ENCODE measurements around the gene TOP2B. TPM values are rescaled to one million over a fixed set of nuclear protein-coding genes. Genes with fewer than 3 reads are reported as not detected.

The TOP2B gene
- total and polyA plus RNA-seq, 9 of the 15 experiments (the other 6 are each of a cell fraction or from before 2014, with no cell fraction given): 45.3 to 186 (median 134) TPM

- TF ChIP-seq XRCC4 (IDR thresholded peaks at IDR 0.05; ENCODE audit: extremely low read depth, insufficient read depth, insufficient read length) (no peak), KLF10 (CRISPR knock-in tag; IDR thresholded peaks at IDR 0.05) (no peak), ZBED1 (IDR thresholded peaks at IDR 0.05) (no peak), DDX20 (tag; IDR thresholded peaks at IDR 0.05; ENCODE audit: low read depth) (no peak), ZBTB17 (CRISPR knock-in tag; IDR thresholded peaks at IDR 0.05) (no peak), DACH1 (IDR thresholded peaks at IDR 0.05; ENCODE audit: partially characterized antibody) (no peak), GABPA (tag; conservative IDR thresholded peaks at IDR 0.05; ENCODE audit: low read depth) (no peak), ZNF253 (CRISPR knock-in tag; conservative IDR thresholded peaks at IDR 0.05) (no peak), ZNF592 (IDR thresholded peaks at IDR 0.05) (no peak), CBX3 (IDR thresholded peaks at IDR 0.05; ENCODE audit: borderline replicate concordance in 1 of 2, low read length in 2 of 2) (no peak; a peak in 1 of 3 replicates), ZFP91 (CRISPR knock-in tag; IDR thresholded peaks at IDR 0.05) (no peak), NFE2L1 (tag; IDR thresholded peaks at IDR 0.05; ENCODE audit: borderline replicate concordance, low read depth) (no peak), ZBTB40 (IDR thresholded peaks at IDR 0.05) (peak; percentile 28; the same call in 1 of the 2 replicates), ZBTB40 (CRISPR knock-in tag; IDR thresholded peaks at IDR 0.05) (no peak)
These were observed 1.3 kb downstream of the TOP2B start (continued) for GRCh38 chr3:25663347-25663868.
